PC-9 (cell line): ENCODE measurements around the gene PRSS56. TPM values are rescaled to one million over a fixed set of nuclear protein-coding genes. Genes with fewer than 3 reads are reported as not detected.

ENCODE experiments used
- BruUV-seq: library from RNA; stranded (reverse); fragments of 400-500 nt; replicated peaks from 2 replicates; lab custom pipeline; 2021; lab: Mats Ljungman, UMichigan
- CTCF ChIA-PET: fragments of 300-600 bp; sonication (Branson Sonifier 250); formaldehyde crosslinking; loops from one replicate; lab custom pipeline; 2022; ENCODE audit warnings: antibody characterized with exemption; lab: Charles Lee
- POLR2A ChIA-PET: fragments of 300-600 bp; sonication (Branson Sonifier 250); formaldehyde crosslinking; loops from one replicate; lab custom pipeline; 2022; ENCODE audit warnings: antibody characterized with exemption; ENCODE audit not compliant: unreplicated experiment; lab: Charles Lee
- DNase-seq, 2 experiments: peaks; one replicate each; pipeline versions ENCODE4 v3.0.0 to v3.0.0-alpha.2; 2015 to 2022; ENCODE audit warnings: mixed read lengths in 1 of 2
- H2AFZ ChIP-seq: fragments of 200-600 bp; sonication (generic); 2 replicates; pipeline ENCODE4 v1.8.1; 2017; ENCODE audit warnings: antibody characterized with exemption
- H3F3A ChIP-seq: fragments of 200-600 bp; sonication (generic); 2 replicates; pipeline ENCODE4 v1.8.1; 2017; ENCODE audit warnings: antibody characterized with exemption, mild to moderate bottlenecking, low read depth; ENCODE audit not compliant: insufficient read depth
- H3K27ac ChIP-seq: fragments of 200-600 bp; sonication (generic); 2 replicates; pipeline ENCODE4 v1.6.1; 2016; ENCODE audit warnings: mixed run types
- H3K27me3 ChIP-seq: fragments of 200-600 bp; sonication (generic); 2 replicates; pipeline ENCODE4 v1.6.1; 2016; ENCODE audit warnings: low read depth, mixed run types; ENCODE audit not compliant: insufficient read depth
- H3K36me3 ChIP-seq: fragments of 200-600 bp; sonication (generic); 2 replicates; pipeline ENCODE4 v1.6.1; 2016; ENCODE audit warnings: low read depth, mixed run types
- H3K4me1 ChIP-seq: fragments of 200-600 bp; sonication (generic); replicated peaks from 2 replicates; pipeline ENCODE4 v1.6.1; 2016; ENCODE audit warnings: mixed run types; ENCODE audit not compliant: insufficient read depth
- H3K4me2 ChIP-seq: fragments of 200-600 bp; sonication (generic); 2 replicates; pipeline ENCODE4 v1.6.1; 2017; ENCODE audit warnings: mixed run types
- H3K4me3 ChIP-seq: fragments of 200-600 bp; sonication (generic); 2 replicates; pipeline ENCODE4 v1.6.1; 2016; ENCODE audit warnings: mixed run types
- H3K79me2 ChIP-seq: fragments of 200-600 bp; sonication (generic); 2 replicates; pipeline ENCODE4 v1.6.1; 2017; ENCODE audit warnings: low read depth, mixed run types
- H3K9me2 ChIP-seq: fragments of 200-600 bp; sonication (generic); 2 replicates; pipeline ENCODE4 v1.8.1; 2017; ENCODE audit warnings: mild to moderate bottlenecking; ENCODE audit not compliant: insufficient read depth
- H3K9me3 ChIP-seq: fragments of 200-600 bp; sonication (generic); 2 replicates; pipeline ENCODE4 v1.8.1; 2016; ENCODE audit warnings: low read depth; ENCODE audit not compliant: insufficient read depth
- H4K20me1 ChIP-seq: fragments of 200-600 bp; sonication (generic); 2 replicates; pipeline ENCODE4 v1.8.1; 2017; ENCODE audit not compliant: insufficient read depth
- EZH2 ChIP-seq: fragments of 200-600 bp; sonication (generic); IDR thresholded peaks from 2 replicates; pipeline ENCODE4 v1.8.0; 2017; ENCODE audit warnings: antibody characterized with exemption, low read depth
- intact Hi-C: fragments of 100-400 bp; cut with micrococcal nuclease; formaldehyde crosslinking; loops from one replicate; pipeline ENCODE4 v1.10.0; 2022; ENCODE audit not compliant: unreplicated experiment
- total RNA-seq: library from RNA; stranded (reverse); gene quantifications from 2 replicates; pipeline ENCODE4 v1.2.3, GENCODE V29; 2021
- TF ChIP-seq, protein P1 (sequence below): fragments of 200-600 bp; sonication (generic); conservative IDR thresholded peaks from 2 replicates; pipeline ENCODE4 v1.6.1; 2017; ENCODE audit warnings: mixed run types, antibody characterized with exemption, mild to moderate bottlenecking, moderate library complexity

PRSS56 gene
- total RNA-seq, 1 experiment from 2014 or later, result not detected

DNA sequence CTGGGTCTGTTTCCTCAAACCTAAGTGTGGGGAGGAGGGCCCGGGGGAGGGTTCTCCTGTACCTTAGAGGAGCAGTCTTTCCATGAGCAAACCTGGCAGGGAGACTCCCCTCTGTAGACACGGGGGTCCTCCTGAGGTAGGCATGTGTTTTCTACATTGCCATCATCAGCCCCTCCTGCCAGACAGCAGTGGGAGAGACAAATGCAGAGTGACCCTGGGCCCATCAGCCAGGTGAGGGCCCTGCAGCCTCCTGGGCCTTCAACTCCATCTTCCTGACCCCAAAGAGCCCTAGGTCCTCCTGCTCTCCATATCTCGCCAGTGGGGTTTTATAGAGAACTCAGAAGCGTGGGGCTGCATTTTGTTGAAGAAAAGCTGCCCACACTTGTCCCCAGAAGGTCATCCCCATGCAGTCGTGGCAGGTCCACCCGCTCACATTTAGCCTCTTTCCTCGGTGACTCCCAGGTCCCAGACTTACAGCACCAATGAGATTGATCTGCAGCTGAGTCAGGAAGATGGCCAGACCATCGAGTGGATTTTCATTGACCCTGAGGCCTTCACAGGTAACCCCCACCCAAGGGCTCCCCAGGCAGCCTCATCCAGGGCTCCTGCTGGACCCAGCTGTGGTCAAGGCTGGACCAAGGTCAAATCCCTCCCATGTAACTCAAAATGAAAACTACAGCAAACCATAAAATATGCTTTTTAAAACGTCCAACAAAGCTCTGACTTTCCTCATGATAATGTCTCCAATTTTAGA, 21.9 kb downstream of the PRSS56 start:
- Histone ChIP-seq H3K27me3 (no peaks in the 10 kb centered on the region), H3K9me2 (no peaks in the 10 kb centered on the region), H3F3A (no peaks in the 10 kb centered on the region), H2AFZ (no peak overlapping the region), H4K20me1 (no peaks in the 10 kb centered on the region), H3K4me1 (no peaks in the 10 kb centered on the region), H3K27ac (no peak overlapping the region), H3K9me3 (no peaks in the 10 kb centered on the region), H3K79me2 (peaks cover 8% of the 10 kb centered on the region; the same call in 1 of the 2 replicates), H3K36me3 (peaks cover under 1% of the 10 kb centered on the region; the same call in 1 of the 2 replicates), H3K4me2 (no peak overlapping the region), H3K4me3 (no peak overlapping the region)
- no peak for TF ChIP-seq EZH2
- TF ChIP-seq, protein P1, sequence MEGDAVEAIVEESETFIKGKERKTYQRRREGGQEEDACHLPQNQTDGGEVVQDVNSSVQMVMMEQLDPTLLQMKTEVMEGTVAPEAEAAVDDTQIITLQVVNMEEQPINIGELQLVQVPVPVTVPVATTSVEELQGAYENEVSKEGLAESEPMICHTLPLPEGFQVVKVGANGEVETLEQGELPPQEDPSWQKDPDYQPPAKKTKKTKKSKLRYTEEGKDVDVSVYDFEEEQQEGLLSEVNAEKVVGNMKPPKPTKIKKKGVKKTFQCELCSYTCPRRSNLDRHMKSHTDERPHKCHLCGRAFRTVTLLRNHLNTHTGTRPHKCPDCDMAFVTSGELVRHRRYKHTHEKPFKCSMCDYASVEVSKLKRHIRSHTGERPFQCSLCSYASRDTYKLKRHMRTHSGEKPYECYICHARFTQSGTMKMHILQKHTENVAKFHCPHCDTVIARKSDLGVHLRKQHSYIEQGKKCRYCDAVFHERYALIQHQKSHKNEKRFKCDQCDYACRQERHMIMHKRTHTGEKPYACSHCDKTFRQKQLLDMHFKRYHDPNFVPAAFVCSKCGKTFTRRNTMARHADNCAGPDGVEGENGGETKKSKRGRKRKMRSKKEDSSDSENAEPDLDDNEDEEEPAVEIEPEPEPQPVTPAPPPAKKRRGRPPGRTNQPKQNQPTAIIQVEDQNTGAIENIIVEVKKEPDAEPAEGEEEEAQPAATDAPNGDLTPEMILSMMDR, result no peak
- intact Hi-C loops, result no loop called here
- POLR2A ChIA-PET, result interaction anchor here (0.6 kb wide), 1 partner anchor 199 kb away, joined by 15 read pairs; no protein-coding TSS in a partner anchor
- no TSS peak for BruUV-seq
- DNase-seq, result no peak
- CTCF ChIA-PET, result no interaction called here

- H3K4me3 ChIP-seq, result no peak overlapping the region
- no peak overlapping the region for H2AFZ ChIP-seq
- CTCF ChIA-PET, result no interaction called here
- peaks cover 16% of the 10 kb centered on the region; the same call in 1 of the 2 replicates for H3K79me2 ChIP-seq
- no peak overlapping the region for H3K4me2 ChIP-seq
- no peak overlapping the region for H3K27ac ChIP-seq
- POLR2A ChIA-PET, result interaction anchor here (0.6 kb wide), 1 partner anchor 199 kb away, joined by 15 read pairs; no protein-coding TSS in a partner anchor
- no TSS peak for BruUV-seq
- no peaks in the 10 kb centered on the region for H3F3A ChIP-seq
- H3K4me1 ChIP-seq, result no peaks in the 10 kb centered on the region
- no peaks in the 10 kb centered on the region for H3K27me3 ChIP-seq
- DNase-seq, result no peak
- TF ChIP-seq, protein P1, result no peak
- no peak for TF ChIP-seq EZH2
- no peaks in the 10 kb centered on the region for H4K20me1 ChIP-seq
- intact Hi-C loops, result no loop called here
- H3K9me3 ChIP-seq, result no peaks in the 10 kb centered on the region
- H3K36me3 ChIP-seq, result peaks cover 3% of the 10 kb centered on the region; the same call in 1 of the 2 replicates
- no peaks in the 10 kb centered on the region for H3K9me2 ChIP-seq
Measured at GRCh38 chr2:232542715-232543467, 22.7 kb downstream of the PRSS56 start.

- no peaks in the 10 kb centered on the region for H3K27me3 ChIP-seq
- peaks cover 3% of the 10 kb centered on the region; the same call in 1 of the 2 replicates for H3K36me3 ChIP-seq
- no peak overlapping the region for H3K4me2 ChIP-seq
- H2AFZ ChIP-seq, result no peak overlapping the region
- no peak overlapping the region for H3K4me3 ChIP-seq
- intact Hi-C loops, result no loop called here
- ChIA-PET CTCF (no interaction called here), POLR2A (no interaction called here)
- H3K27ac ChIP-seq, result no peak overlapping the region
- no peaks in the 10 kb centered on the region for H3K9me3 ChIP-seq
- H3K9me2 ChIP-seq, result no peaks in the 10 kb centered on the region
- no peak for DNase-seq
- peaks cover 20% of the 10 kb centered on the region for H3K79me2 ChIP-seq
- TF ChIP-seq, protein P1, result no peak
- no peak for TF ChIP-seq EZH2
- H4K20me1 ChIP-seq, result no peaks in the 10 kb centered on the region
- BruUV-seq, result no TSS peak
- H3F3A ChIP-seq, result no peaks in the 10 kb centered on the region
- H3K4me1 ChIP-seq, result no peaks in the 10 kb centered on the region
Measured at GRCh38 chr2:232543491-232543890, 23.3 kb downstream of the PRSS56 start.
